ENCODE data around the gene CALCOCO1. TPM values are rescaled to one million over a fixed set of nuclear protein-coding genes. Genes with fewer than 3 reads are reported as not detected.
A peak's percentile ranks its signal among the peaks of the same experiment; 100 is the strongest.

CALCOCO1 gene
- total RNA-seq, 1 experiment from 2014 or later: 27.0 TPM

DNA sequence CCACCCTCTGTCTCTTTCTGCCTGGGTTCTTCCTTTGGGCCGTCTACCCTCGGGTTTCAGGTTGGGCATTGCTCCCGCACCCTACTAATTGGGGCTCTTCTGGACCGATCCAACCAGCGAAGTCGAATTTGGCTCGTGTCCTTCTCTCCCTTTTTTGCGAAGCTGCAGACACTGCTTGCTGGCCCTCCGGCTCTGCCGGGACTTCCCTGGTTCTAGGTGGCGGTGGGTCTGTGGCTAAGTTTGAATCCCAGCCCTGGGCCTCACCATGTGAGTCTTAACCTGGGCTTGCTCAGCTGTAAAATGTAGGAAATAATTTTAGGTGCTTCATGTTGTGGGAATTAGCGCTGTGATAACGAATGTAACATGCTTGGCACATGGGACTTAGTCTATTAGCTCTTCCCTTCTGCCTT is 24.9 kb upstream of the CALCOCO1 start:
- Mint-ChIP-seq H3K9me3 (no peaks in the 10 kb centered on the region), H3K27ac (no peak overlapping the region), H3K4me1 (no peaks in the 10 kb centered on the region; the same call in 1 of the 2 replicates), H3K36me3 (no peaks in the 10 kb centered on the region), H3K27me3 (ENCODE audit: low read depth) (no peaks in the 10 kb centered on the region), H3K4me3 (no peak overlapping the region)
- no peak for TF ChIP-seq EMX1 (CRISPR knock-in tag; IDR thresholded peaks at IDR 0.05)
- TF ChIP-seq, protein P1, sequence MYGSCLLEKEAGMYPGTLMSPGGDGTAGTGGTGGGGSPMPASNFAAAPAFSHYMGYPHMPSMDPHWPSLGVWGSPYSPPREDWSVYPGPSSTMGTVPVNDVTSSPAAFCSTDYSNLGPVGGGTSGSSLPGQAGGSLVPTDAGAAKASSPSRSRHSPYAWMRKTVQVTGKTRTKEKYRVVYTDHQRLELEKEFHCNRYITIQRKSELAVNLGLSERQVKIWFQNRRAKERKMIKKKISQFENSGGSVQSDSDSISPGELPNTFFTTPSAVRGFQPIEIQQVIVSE (CRISPR knock-in tag; IDR thresholded peaks at IDR 0.05; ENCODE audit: borderline replicate concordance): no peak
- no peak for DNase-seq (ENCODE audit: low spot score)
- ChIA-PET POLR2A (interaction anchor here (0.5 kb wide), 1 partner anchor 490 kb away, joined by 4 read pairs; no protein-coding TSS in a partner anchor), CTCF (interaction anchor here (0.9 to 3.6 kb wide), 6 partner anchors 9 to 449 kb away, joined by 4 to 24 read pairs (median 9); partner anchors contain the start of gene ATP5MC2)
- no peak for ATAC-seq

DNA sequence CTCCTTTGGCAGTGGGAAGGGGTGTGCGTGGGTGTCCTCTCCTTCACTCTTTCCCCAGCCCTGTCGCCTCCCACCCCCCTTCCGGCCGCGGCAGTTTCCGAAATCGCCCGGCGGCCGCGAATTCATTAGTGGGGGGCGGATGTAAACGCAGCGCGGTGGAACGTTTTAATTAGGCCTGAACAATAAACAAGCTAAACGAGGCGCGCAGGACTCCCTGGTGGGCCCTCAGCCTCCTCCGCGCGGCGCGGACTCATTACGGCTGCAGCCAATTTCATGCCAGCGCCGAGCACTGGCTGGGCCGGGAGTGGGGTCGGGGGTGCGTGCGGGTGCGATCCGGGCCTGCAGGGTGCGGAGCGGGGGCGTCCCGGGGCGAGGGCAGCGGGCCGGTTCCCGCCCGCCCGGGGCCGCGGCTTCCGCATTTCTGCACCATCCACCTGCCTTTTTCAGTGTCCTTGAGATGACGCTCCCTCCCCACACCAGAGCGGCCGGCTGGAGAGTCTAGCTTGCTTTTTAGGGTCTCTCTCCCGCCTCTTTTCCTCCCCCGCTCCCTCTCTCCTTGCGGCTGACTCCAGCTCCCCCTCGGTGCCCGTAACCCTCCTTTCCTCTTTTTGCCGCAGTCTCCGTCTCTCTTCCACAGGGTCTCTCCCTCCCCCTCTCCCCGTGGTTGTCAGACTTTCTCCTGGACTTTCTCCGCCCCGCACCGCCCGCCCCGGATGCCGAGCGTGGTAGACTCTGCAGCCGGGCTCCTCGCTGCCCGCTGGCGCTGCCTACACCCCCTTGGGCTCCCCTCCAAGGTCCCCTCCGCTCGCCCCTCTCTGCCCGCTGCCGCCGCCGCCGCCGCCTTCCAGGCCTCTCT is 24.3 kb upstream of the CALCOCO1 start, which contains the start of gene CISTR:
TSS of gene CISTR (minus strand) at position 644 of the 856 bp plus-strand sequence.
- peak; percentile 45 for DNase-seq (ENCODE audit: low spot score)
- ChIA-PET CTCF (interaction anchor here (0.9 to 3.6 kb wide), 7 partner anchors 9 to 449 kb away, joined by 4 to 24 read pairs (median 8); partner anchors contain the start of gene ATP5MC2), POLR2A (interaction anchor here (0.5 to 0.6 kb wide), 2 partner anchors 491 to 500 kb away, joined by 4 read pairs; no protein-coding TSS in a partner anchor)
- H3K4me3 Mint-ChIP-seq: no peak within 1 kb of the TSS
- peak; percentile 4 for ATAC-seq
- H3K27me3 Mint-ChIP-seq (ENCODE audit: low read depth): no peaks in the 10 kb centered on the region
- no peaks in the 10 kb centered on the region for H3K36me3 Mint-ChIP-seq
- H3K27ac Mint-ChIP-seq: peak within 1 kb of the TSS; percentile 14; the same call in 1 of the 2 replicates
- H3K4me1 Mint-ChIP-seq: no peaks in the 10 kb centered on the region
- no peaks in the 10 kb centered on the region for H3K9me3 Mint-ChIP-seq
- TF ChIP-seq, protein P2, sequence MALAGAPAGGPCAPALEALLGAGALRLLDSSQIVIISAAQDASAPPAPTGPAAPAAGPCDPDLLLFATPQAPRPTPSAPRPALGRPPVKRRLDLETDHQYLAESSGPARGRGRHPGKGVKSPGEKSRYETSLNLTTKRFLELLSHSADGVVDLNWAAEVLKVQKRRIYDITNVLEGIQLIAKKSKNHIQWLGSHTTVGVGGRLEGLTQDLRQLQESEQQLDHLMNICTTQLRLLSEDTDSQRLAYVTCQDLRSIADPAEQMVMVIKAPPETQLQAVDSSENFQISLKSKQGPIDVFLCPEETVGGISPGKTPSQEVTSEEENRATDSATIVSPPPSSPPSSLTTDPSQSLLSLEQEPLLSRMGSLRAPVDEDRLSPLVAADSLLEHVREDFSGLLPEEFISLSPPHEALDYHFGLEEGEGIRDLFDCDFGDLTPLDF (CRISPR knock-in tag; IDR thresholded peaks at IDR 0.05): no peak
- TF ChIP-seq, protein P1 (CRISPR knock-in tag; IDR thresholded peaks at IDR 0.05; ENCODE audit: borderline replicate concordance): no peak
- TF ChIP-seq TEAD4 (CRISPR knock-in tag; IDR thresholded peaks at IDR 0.05): no peak
- TF ChIP-seq, protein P3, sequence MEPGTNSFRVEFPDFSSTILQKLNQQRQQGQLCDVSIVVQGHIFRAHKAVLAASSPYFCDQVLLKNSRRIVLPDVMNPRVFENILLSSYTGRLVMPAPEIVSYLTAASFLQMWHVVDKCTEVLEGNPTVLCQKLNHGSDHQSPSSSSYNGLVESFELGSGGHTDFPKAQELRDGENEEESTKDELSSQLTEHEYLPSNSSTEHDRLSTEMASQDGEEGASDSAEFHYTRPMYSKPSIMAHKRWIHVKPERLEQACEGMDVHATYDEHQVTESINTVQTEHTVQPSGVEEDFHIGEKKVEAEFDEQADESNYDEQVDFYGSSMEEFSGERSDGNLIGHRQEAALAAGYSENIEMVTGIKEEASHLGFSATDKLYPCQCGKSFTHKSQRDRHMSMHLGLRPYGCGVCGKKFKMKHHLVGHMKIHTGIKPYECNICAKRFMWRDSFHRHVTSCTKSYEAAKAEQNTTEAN (CRISPR knock-in tag; IDR thresholded peaks at IDR 0.05): 0 out of 2 replicates have a peak, but pooled peaks have one; percentile 20
- TF ChIP-seq, protein P4, sequence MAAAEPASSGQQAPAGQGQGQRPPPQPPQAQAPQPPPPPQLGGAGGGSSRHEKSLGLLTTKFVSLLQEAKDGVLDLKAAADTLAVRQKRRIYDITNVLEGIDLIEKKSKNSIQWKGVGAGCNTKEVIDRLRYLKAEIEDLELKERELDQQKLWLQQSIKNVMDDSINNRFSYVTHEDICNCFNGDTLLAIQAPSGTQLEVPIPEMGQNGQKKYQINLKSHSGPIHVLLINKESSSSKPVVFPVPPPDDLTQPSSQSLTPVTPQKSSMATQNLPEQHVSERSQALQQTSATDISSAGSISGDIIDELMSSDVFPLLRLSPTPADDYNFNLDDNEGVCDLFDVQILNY (CRISPR knock-in tag; IDR thresholded peaks at IDR 0.05): peak; percentile 33; the same call in 1 of the 2 replicates
- no peak for TF ChIP-seq TEAD1 (CRISPR knock-in tag; IDR thresholded peaks at IDR 0.05)
- no peak for TF ChIP-seq SMAD4 (CRISPR knock-in tag; IDR thresholded peaks at IDR 0.05)
- TF ChIP-seq NFYB (CRISPR knock-in tag; conservative IDR thresholded peaks at IDR 0.05; ENCODE audit: low read depth): no peak
- TF ChIP-seq, protein P5, sequence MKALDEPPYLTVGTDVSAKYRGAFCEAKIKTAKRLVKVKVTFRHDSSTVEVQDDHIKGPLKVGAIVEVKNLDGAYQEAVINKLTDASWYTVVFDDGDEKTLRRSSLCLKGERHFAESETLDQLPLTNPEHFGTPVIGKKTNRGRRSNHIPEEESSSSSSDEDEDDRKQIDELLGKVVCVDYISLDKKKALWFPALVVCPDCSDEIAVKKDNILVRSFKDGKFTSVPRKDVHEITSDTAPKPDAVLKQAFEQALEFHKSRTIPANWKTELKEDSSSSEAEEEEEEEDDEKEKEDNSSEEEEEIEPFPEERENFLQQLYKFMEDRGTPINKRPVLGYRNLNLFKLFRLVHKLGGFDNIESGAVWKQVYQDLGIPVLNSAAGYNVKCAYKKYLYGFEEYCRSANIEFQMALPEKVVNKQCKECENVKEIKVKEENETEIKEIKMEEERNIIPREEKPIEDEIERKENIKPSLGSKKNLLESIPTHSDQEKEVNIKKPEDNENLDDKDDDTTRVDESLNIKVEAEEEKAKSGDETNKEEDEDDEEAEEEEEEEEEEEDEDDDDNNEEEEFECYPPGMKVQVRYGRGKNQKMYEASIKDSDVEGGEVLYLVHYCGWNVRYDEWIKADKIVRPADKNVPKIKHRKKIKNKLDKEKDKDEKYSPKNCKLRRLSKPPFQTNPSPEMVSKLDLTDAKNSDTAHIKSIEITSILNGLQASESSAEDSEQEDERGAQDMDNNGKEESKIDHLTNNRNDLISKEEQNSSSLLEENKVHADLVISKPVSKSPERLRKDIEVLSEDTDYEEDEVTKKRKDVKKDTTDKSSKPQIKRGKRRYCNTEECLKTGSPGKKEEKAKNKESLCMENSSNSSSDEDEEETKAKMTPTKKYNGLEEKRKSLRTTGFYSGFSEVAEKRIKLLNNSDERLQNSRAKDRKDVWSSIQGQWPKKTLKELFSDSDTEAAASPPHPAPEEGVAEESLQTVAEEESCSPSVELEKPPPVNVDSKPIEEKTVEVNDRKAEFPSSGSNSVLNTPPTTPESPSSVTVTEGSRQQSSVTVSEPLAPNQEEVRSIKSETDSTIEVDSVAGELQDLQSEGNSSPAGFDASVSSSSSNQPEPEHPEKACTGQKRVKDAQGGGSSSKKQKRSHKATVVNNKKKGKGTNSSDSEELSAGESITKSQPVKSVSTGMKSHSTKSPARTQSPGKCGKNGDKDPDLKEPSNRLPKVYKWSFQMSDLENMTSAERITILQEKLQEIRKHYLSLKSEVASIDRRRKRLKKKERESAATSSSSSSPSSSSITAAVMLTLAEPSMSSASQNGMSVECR (CRISPR knock-in tag; IDR thresholded peaks at IDR 0.05; ENCODE audit: borderline replicate concordance): no peak
- no peak for TF ChIP-seq ELF4 (CRISPR knock-in tag; IDR thresholded peaks at IDR 0.05; ENCODE audit: low read depth)
- TF ChIP-seq ZNF232 (CRISPR knock-in tag; IDR thresholded peaks at IDR 0.05): no peak
- no peak for TF ChIP-seq ESRRA (CRISPR knock-in tag; IDR thresholded peaks at IDR 0.05; ENCODE audit: borderline replicate concordance)
- TF ChIP-seq, protein P6, sequence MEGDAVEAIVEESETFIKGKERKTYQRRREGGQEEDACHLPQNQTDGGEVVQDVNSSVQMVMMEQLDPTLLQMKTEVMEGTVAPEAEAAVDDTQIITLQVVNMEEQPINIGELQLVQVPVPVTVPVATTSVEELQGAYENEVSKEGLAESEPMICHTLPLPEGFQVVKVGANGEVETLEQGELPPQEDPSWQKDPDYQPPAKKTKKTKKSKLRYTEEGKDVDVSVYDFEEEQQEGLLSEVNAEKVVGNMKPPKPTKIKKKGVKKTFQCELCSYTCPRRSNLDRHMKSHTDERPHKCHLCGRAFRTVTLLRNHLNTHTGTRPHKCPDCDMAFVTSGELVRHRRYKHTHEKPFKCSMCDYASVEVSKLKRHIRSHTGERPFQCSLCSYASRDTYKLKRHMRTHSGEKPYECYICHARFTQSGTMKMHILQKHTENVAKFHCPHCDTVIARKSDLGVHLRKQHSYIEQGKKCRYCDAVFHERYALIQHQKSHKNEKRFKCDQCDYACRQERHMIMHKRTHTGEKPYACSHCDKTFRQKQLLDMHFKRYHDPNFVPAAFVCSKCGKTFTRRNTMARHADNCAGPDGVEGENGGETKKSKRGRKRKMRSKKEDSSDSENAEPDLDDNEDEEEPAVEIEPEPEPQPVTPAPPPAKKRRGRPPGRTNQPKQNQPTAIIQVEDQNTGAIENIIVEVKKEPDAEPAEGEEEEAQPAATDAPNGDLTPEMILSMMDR (IDR thresholded peaks at IDR 0.05): no peak
- TF ChIP-seq SP1 (CRISPR knock-in tag; conservative IDR thresholded peaks at IDR 0.05): 0 out of 2 replicates have a peak, but pooled peaks have one; percentile 12
- TF ChIP-seq, protein P7, sequence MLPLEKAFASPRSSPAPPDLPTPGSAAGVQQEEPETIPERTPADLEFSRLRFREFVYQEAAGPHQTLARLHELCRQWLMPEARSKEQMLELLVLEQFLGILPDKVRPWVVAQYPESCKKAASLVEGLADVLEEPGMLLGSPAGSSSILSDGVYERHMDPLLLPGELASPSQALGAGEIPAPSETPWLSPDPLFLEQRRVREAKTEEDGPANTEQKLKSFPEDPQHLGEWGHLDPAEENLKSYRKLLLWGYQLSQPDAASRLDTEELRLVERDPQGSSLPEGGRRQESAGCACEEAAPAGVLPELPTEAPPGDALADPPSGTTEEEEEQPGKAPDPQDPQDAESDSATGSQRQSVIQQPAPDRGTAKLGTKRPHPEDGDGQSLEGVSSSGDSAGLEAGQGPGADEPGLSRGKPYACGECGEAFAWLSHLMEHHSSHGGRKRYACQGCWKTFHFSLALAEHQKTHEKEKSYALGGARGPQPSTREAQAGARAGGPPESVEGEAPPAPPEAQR (CRISPR knock-in tag; IDR thresholded peaks at IDR 0.05): no peak
- no peak for TF ChIP-seq NR2C2 (CRISPR knock-in tag; IDR thresholded peaks at IDR 0.05)

Data from WTC11 (cell line).